ENCODE measurements around the gene CHST15. TPM values are rescaled to one million over a fixed set of nuclear protein-coding genes. Genes with fewer than 3 reads are reported as not detected.

The CHST15 gene
- total and polyA plus RNA-seq, 2 donors = 7.7 to 12.4 TPM

DNA sequence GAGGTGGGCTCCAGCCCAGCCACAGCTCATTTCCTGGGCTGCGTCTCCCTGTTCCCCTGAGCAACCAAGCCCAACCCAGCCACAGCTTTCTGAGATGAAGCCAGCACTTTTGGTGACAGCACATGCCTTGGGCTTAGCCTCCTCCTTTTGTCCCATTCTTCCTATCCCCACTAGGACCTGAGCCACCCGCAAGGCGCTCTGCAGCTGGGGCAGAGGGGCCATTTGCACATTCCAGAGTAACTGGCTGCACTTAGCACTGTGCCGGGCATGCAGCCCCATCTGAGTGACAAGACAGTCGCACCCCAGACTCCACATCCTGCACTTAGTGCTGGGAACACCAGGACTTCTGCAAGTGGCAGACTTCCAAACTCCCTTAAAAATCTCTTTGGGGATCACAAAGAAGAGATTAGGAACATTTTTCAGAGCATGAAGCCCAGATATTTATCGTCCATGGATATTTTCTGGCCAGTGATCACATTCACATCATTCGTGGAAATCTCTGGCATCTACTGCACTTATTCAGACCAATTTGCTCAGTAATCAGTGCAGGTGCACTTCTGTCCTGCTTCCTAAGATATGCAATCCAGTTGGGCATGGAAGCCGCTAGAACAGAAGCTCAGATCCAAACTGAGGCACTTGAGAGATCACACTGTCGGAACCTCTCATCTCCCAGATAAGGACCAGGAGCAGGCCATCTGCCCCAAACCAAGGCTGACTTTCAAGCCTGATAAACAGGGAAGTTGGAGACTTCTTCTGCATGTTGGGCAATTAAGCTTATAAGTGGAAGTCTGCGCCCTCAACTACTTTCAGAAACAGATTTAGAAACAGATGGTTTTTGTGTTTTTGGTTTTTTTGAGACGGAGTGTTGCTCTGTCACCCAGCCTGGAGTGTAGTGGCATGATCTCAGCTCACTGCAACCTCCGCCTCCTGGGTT is 26.4 kb downstream of the CHST15 start:
- 76% methylated on average over 12 of the region's 12 CpGs for WGBS
- peaks cover 0 to 2% of the 10 kb centered on the region in 2 donors for H3K27me3 ChIP-seq (ENCODE audit: control insufficient read depth in 2 of 2, insufficient read depth in 1 of 2, low read length in 1 of 2)
- H3K4me1 ChIP-seq (ENCODE audit: control insufficient read depth in 2 of 2, insufficient read depth in 2 of 2, low read length in 2 of 2) = peaks cover 22 to 76% of the 10 kb centered on the region in 2 donors
- peak in 2 of 9 donors; percentile 16 to 55 for DNase-seq (ENCODE audit: low read depth in 6 of 9, low spot score in 9 of 9)
- H3K4me3 ChIP-seq (ENCODE audit: low read length in 2 of 2) = no peak overlapping the region
- peak overlapping the region in 1 of 2 donors; percentile 25 for H3K27ac ChIP-seq (ENCODE audit: low read depth in 1 of 2, low read length in 1 of 2)
- H3K9me3 ChIP-seq (ENCODE audit: control insufficient read depth in 2 of 2, insufficient read depth in 1 of 2, low read length in 1 of 2) = no peaks in the 10 kb centered on the region
- no peaks in the 10 kb centered on the region for H3K36me3 ChIP-seq (ENCODE audit: control insufficient read depth in 2 of 2, insufficient read depth in 2 of 2, low read length in 1 of 2)

DNA sequence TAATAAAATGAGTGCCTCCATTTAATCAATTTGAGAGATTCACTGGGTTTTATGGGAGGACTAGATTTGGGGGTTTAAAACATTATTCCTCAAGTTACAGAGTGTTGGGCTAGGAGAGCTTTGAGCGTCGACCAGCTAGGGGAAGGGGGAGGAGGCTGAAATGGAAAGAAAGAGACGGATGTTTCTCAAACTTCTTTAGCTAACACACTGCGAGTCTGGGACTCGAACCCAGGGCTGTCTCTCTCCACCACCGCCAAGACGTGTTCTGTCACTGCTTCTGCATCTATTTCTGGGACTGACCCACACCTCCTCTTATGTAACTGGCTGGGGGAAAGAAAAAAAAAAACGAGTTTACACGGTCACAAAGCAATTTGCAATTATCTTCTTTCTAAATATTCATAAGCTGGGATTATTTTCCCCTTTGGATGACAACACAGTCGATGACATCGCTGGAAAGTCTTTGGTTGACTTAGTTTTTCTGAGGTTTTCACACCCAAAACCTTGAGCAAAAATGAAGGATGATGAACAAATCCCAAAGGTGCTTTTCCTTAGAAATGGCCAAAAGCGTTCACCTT is 27.2 kb downstream of the CHST15 start:
- H3K27ac ChIP-seq (ENCODE audit: low read depth in 1 of 2, low read length in 1 of 2) = peak overlapping the region in 1 of 2 donors; percentile 51

DNA sequence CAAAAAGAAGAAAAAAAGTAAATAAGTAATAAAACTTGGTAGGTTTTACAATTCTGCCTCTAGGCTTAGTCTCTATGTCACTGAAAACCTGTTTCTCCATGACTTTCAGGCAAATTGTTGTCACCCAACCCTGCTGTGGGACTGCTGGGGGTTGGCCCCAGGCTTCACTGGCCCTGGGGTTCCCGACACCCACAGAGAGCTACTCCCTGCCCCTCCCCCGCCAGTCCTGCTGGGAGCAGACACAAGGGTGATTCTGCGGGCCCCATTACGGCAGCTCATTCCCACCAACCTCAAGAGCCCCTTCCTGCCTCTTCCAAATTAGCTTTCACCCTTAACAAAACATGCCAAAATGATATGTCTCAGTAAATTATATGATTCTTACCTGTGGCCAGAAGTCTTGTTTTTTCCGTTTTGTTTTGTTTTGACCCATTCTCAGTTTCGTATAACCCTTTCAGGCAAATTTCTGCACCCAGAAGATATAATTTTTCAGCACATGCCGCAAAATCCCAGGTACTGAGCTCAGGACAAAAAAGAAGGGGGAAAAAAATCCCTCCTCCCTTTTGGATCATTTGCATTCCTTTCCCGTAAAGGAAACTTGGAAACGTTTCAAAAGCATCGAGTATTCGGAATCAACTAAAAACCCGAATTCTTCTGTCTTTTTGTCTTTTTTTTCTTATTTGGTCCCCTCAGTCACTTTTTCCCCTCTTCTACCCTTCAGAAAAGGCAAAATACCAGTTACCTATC is 27.8 kb downstream of the CHST15 start:
- Histone ChIP-seq H3K36me3 (ENCODE audit: control insufficient read depth in 2 of 2, insufficient read depth in 2 of 2, low read length in 1 of 2) (no peaks in the 10 kb centered on the region), H3K4me1 (ENCODE audit: control insufficient read depth in 2 of 2, insufficient read depth in 2 of 2, low read length in 2 of 2) (peaks cover 9 to 62% of the 10 kb centered on the region in 2 donors), H3K27me3 (ENCODE audit: control insufficient read depth in 2 of 2, insufficient read depth in 1 of 2, low read length in 1 of 2) (peaks cover 0 to 2% of the 10 kb centered on the region in 2 donors), H3K27ac (ENCODE audit: low read depth in 1 of 2, low read length in 1 of 2) (peak overlapping the region; percentile 51 to 68), H3K9me3 (ENCODE audit: control insufficient read depth in 2 of 2, insufficient read depth in 1 of 2, low read length in 1 of 2) (no peaks in the 10 kb centered on the region), H3K4me3 (ENCODE audit: low read length in 2 of 2) (no peak overlapping the region)
- 90% methylated on average over 12 of the region's 12 CpGs for WGBS
- DNase-seq (ENCODE audit: low read depth in 6 of 9, low spot score in 9 of 9) = no peak

More for the DNA sequence above, 27.2 kb downstream of the CHST15 start:
- 78% methylated on average over 12 of the region's 12 CpGs for WGBS
- H3K4me1 ChIP-seq (ENCODE audit: control insufficient read depth in 2 of 2, insufficient read depth in 2 of 2, low read length in 2 of 2) = peaks cover 14 to 68% of the 10 kb centered on the region in 2 donors
- DNase-seq (ENCODE audit: low read depth in 6 of 9, low spot score in 9 of 9) = no peak
- H3K4me3 ChIP-seq (ENCODE audit: low read length in 2 of 2) = no peak overlapping the region
- peaks cover 0 to 2% of the 10 kb centered on the region in 2 donors for H3K27me3 ChIP-seq (ENCODE audit: control insufficient read depth in 2 of 2, insufficient read depth in 1 of 2, low read length in 1 of 2)
- H3K36me3 ChIP-seq (ENCODE audit: control insufficient read depth in 2 of 2, insufficient read depth in 2 of 2, low read length in 1 of 2) = no peaks in the 10 kb centered on the region
- no peaks in the 10 kb centered on the region for H3K9me3 ChIP-seq (ENCODE audit: control insufficient read depth in 2 of 2, insufficient read depth in 1 of 2, low read length in 1 of 2)

- peak in 4 of 9 donors; percentile 49 to 80 (median 58) for DNase-seq (ENCODE audit: low read depth in 6 of 9, low spot score in 9 of 9)
- H3K27ac ChIP-seq (ENCODE audit: low read depth in 1 of 2, low read length in 1 of 2) = peak overlapping the region in 1 of 2 donors; percentile 53
- peaks cover 0 to 2% of the 10 kb centered on the region in 2 donors for H3K27me3 ChIP-seq (ENCODE audit: control insufficient read depth in 2 of 2, insufficient read depth in 1 of 2, low read length in 1 of 2)
- H3K4me3 ChIP-seq (ENCODE audit: low read length in 2 of 2) = no peak overlapping the region
- peaks cover 9 to 63% of the 10 kb centered on the region in 2 donors for H3K4me1 ChIP-seq (ENCODE audit: control insufficient read depth in 2 of 2, insufficient read depth in 2 of 2, low read length in 2 of 2)
- 71% methylated on average over 6 of the region's 6 CpGs for WGBS
- H3K9me3 ChIP-seq (ENCODE audit: control insufficient read depth in 2 of 2, insufficient read depth in 1 of 2, low read length in 1 of 2) = no peaks in the 10 kb centered on the region
- H3K36me3 ChIP-seq (ENCODE audit: control insufficient read depth in 2 of 2, insufficient read depth in 2 of 2, low read length in 1 of 2) = no peaks in the 10 kb centered on the region
Observed at GRCh38 chr10:124064676-124065075, 28.7 kb downstream of the CHST15 start.

- DNase-seq (ENCODE audit: low read depth in 6 of 9, low spot score in 9 of 9) = peak in 4 of 9 donors; percentile 46 to 76 (median 52)
- H3K4me3 ChIP-seq (ENCODE audit: low read length in 2 of 2) = no peak overlapping the region
- 83% methylated on average over 18 of the region's 18 CpGs for WGBS
- H3K27ac ChIP-seq (ENCODE audit: low read depth in 1 of 2, low read length in 1 of 2) = peak overlapping the region in 1 of 2 donors; percentile 62
- H3K9me3 ChIP-seq (ENCODE audit: control insufficient read depth in 2 of 2, insufficient read depth in 1 of 2, low read length in 1 of 2) = no peaks in the 10 kb centered on the region
- peaks cover 9 to 56% of the 10 kb centered on the region in 2 donors for H3K4me1 ChIP-seq (ENCODE audit: control insufficient read depth in 2 of 2, insufficient read depth in 2 of 2, low read length in 2 of 2)
- H3K36me3 ChIP-seq (ENCODE audit: control insufficient read depth in 2 of 2, insufficient read depth in 2 of 2, low read length in 1 of 2) = no peaks in the 10 kb centered on the region
- H3K27me3 ChIP-seq (ENCODE audit: control insufficient read depth in 2 of 2, insufficient read depth in 1 of 2, low read length in 1 of 2) = peaks cover 0 to 2% of the 10 kb centered on the region in 2 donors
Observed at GRCh38 chr10:124063750-124064603, 29.4 kb downstream of the CHST15 start.

- Histone ChIP-seq H3K4me3 (ENCODE audit: low read length in 2 of 2) (no peak overlapping the region), H3K27me3 (ENCODE audit: control insufficient read depth in 2 of 2, insufficient read depth in 1 of 2, low read length in 1 of 2) (peaks cover 0 to 2% of the 10 kb centered on the region in 2 donors), H3K4me1 (ENCODE audit: control insufficient read depth in 2 of 2, insufficient read depth in 2 of 2, low read length in 2 of 2) (peaks cover 9 to 50% of the 10 kb centered on the region in 2 donors), H3K27ac (ENCODE audit: low read depth in 1 of 2, low read length in 1 of 2) (no peak overlapping the region), H3K36me3 (ENCODE audit: control insufficient read depth in 2 of 2, insufficient read depth in 2 of 2, low read length in 1 of 2) (no peaks in the 10 kb centered on the region), H3K9me3 (ENCODE audit: control insufficient read depth in 2 of 2, insufficient read depth in 1 of 2, low read length in 1 of 2) (no peaks in the 10 kb centered on the region)
- DNase-seq (ENCODE audit: low read depth in 6 of 9, low spot score in 9 of 9) = no peak
- WGBS = 93% methylated on average over 15 of the region's 15 CpGs
Observed at GRCh38 chr10:124062390-124062789, 31.0 kb downstream of the CHST15 start.

GRCh38 chr10:124061030-124061429 is 32.4 kb downstream of the CHST15 start:
- H3K27ac ChIP-seq (ENCODE audit: low read depth in 1 of 2, low read length in 1 of 2) = no peak overlapping the region
- no peak overlapping the region for H3K4me3 ChIP-seq (ENCODE audit: low read length in 2 of 2)
- no peaks in the 10 kb centered on the region for H3K36me3 ChIP-seq (ENCODE audit: control insufficient read depth in 2 of 2, insufficient read depth in 2 of 2, low read length in 1 of 2)
- 95% methylated on average over 10 of the region's 10 CpGs for WGBS
- no peaks in the 10 kb centered on the region for H3K9me3 ChIP-seq (ENCODE audit: control insufficient read depth in 2 of 2, insufficient read depth in 1 of 2, low read length in 1 of 2)
- peaks cover 5 to 39% of the 10 kb centered on the region in 2 donors for H3K4me1 ChIP-seq (ENCODE audit: control insufficient read depth in 2 of 2, insufficient read depth in 2 of 2, low read length in 2 of 2)
- no peak for DNase-seq (ENCODE audit: low read depth in 6 of 9, low spot score in 9 of 9)
- H3K27me3 ChIP-seq (ENCODE audit: control insufficient read depth in 2 of 2, insufficient read depth in 1 of 2, low read length in 1 of 2) = no peaks in the 10 kb centered on the region

GRCh38 chr10:124060148-124060720 is 33.2 kb downstream of the CHST15 start:
- Histone ChIP-seq H3K27ac (ENCODE audit: low read depth in 1 of 2, low read length in 1 of 2) (no peak overlapping the region), H3K27me3 (ENCODE audit: control insufficient read depth in 2 of 2, insufficient read depth in 1 of 2, low read length in 1 of 2) (no peaks in the 10 kb centered on the region), H3K9me3 (ENCODE audit: control insufficient read depth in 2 of 2, insufficient read depth in 1 of 2, low read length in 1 of 2) (no peaks in the 10 kb centered on the region), H3K36me3 (ENCODE audit: control insufficient read depth in 2 of 2, insufficient read depth in 2 of 2, low read length in 1 of 2) (no peaks in the 10 kb centered on the region), H3K4me3 (ENCODE audit: low read length in 2 of 2) (no peak overlapping the region), H3K4me1 (ENCODE audit: control insufficient read depth in 2 of 2, insufficient read depth in 2 of 2, low read length in 2 of 2) (peaks cover 5 to 32% of the 10 kb centered on the region in 2 donors)
- WGBS = 90% methylated on average over 6 of the region's 6 CpGs
- DNase-seq (ENCODE audit: low read depth in 6 of 9, low spot score in 9 of 9) = no peak

All from thymus (tissue), 11 donors.